Astrocyte of the hippocampus (primary cell): Measurements from ENCODE around the gene TTLL9.
A peak's percentile ranks its signal among the peaks of the same experiment; 100 is the strongest.
"Not testable (repeated sequence)": the region's sequence is repeated elsewhere in the genome, so short reads cannot be mapped to it uniquely, and the experiment has no call there.

Experiments used
- DNase-seq: peaks from one replicate; pipeline ENCODE4 v3.0.0; 2011; ENCODE audit warnings: low read depth, low spot score

TTLL9 gene

GRCh38 chr20:31917962-31918412 lies 47.6 kb downstream of the TTLL9 start:
- not testable (repeated sequence) for DNase-seq

- DNase-seq = no peak
Measured at GRCh38 chr20:31918466-31919105, 48.2 kb downstream of the TTLL9 start.

DNA sequence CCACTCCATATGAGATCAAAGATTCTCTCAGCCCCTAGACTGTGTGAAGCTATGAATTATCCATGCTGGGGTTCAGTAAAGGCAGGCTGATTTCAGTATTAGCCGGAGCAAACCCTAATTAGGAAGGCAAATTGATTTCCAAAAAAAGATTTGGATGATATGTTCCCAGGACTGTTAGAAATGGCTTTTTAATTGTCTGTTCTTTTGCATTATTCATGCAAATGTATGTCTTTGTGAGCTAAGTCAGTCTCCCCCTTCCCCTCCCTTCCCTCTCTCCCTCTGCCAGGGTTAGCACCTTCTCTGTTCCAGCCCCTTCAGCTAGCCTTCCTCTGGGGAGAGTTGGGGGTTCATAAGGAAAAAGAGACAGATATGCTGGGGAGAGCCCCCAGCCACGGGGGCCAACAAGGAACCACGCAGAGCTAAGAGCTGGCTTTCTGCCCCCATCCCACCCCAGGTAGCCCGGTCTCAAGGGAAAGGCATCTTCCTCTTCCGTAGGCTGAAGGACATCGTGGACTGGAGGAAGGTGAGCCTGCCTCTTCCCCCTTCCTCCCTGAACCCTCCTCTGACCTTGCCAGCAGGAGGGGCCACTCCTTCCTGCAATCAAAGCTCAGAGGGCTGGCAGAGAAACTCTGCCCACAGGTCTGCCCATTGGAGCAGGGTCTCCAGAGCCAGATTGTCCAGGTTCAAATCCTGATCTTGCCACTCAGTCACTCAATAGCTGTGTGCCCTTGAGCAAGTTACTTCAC lies 49.1 kb downstream of the TTLL9 start:
- no peak for DNase-seq

DNA sequence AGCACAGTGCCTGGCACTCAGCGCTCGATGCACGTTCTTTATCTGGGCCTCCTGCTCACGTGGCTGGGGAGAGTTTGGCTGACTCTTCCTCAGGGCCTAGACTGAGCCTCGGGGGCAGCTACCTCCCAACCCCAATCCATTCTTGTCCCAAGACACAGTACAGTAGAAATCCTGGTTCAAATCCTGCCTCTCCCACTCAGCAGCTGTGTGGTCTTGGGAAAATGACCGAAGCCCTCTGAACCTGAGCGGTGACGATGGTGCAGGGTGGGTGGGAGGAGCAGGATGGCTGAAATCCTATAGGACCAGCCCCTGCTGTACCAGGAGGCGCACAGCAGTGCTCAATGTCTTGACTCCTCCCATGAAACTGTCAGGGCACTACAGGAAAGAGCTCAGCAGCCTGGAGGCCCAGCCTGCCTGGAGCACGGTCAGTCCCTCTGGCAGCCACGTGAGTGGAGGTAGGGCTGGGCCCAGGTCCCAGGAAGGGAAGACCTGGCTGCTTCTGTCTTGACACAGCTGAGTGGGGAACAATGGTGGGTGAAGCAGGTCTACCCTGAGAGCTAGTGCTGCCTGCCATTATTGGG lies 49.9 kb downstream of the TTLL9 start:
- no peak for DNase-seq

DNA sequence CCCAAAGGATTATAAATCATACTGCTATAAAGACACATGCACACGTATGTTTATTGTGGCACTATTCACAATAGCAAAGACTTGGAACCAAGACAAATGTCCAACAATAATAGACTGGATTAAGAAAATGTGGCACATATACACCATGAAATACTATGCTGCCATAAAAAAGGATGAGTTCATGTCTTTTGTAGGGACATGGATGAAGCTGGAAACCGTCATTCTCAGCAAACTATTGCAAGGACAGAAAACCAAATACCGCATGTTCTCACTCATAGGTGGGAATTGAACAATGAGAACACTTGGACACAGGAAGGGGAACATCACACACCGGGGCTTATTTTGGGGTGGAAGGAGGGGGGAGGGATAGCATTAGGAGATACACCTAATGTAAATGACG lies 51.0 kb downstream of the TTLL9 start:
- DNase-seq = not testable (repeated sequence)

GRCh38 chr20:31922181-31922580 lies 51.7 kb downstream of the TTLL9 start:
- no peak for DNase-seq

GRCh38 chr20:31922588-31922987 lies 52.2 kb downstream of the TTLL9 start:
- DNase-seq = no peak

DNA sequence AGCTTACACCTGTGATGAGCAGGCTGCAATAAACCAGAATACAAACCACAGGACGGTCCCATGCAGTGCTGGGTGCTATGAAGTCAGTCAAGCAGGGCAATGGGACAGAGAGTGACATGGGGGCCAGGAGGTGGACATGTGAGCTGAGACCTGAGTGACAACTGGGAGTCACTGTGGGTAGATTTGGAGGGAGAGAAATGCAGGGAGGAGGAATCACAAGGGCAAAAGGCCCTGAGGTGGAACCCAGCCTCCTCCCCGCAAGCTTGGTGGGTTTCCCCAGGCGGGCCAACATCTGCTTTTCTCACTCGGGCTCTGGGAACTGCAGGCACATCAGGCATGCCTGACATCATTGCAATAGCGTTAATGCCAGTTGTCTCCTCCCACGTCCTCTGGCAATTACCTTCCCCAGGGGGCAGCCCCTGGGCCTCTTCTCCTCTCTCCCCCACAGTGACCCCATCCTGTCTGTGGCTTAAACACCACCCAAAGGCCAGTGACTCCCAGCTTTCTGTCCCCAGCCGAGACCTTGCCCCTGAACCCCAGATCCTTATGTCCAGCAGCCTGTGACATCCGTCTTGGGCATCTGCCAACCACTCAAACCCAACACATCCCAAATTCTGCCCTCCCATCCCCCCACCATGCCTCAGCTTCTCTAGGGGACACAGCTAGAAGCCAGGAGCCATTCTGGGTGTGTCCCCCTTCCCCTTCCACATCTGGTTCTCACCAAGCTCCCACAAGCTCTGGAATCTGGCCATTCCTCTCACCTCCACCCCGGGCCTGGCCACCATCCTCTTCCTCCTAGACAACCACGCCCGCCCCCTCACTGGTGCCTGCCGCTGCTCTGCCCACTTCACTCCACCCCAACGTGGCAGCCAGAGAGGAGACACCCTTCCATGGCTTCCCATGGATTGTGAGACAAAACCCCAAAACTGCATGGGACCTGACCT lies 53.2 kb downstream of the TTLL9 start:
- DNase-seq = no peak

- DNase-seq = no peak
Measured at GRCh38 chr20:31924561-31924960, 54.1 kb downstream of the TTLL9 start.

DNA sequence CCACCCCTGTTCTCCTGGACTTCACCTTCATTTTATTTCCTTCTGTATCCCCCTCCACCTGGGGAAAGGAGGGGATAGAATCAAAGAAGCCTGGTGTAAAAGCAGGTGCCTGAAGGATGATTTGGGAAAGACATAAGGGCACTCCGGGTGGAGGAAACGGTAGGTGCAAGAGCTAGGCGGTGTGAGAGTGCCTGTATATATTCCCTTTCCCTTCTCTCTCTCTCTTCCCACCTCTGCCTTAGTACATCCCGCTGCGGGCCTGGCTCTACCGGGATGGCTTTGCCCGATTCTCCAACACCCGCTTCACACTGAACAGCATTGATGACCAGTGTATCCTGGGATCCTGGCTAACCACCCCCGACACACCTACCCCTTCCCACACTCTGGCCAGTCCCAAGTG lies 55.2 kb downstream of the TTLL9 start:
- no peak for DNase-seq

DNA sequence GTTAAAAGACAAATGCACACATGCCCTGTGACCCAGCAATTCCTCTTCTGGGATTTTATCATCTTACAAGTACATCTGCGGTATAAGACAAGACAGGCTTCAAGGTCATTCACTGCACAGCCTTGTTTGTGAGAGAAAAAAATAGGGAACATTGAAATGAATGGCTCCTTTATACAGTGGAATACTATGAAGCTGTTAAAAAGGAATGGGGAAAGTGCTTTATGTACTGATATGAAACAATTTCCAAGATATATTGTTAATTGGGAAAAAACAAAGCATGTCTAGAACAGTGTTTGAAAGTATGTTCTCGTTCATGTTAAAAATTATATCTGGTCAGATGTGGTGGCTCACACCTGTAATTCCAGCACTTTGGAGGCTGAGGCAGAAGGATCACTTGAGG lies 56.1 kb downstream of the TTLL9 start:
- no peak for DNase-seq

- no peak for DNase-seq
Measured at GRCh38 chr20:31927627-31928159, 57.3 kb downstream of the TTLL9 start.

DNA sequence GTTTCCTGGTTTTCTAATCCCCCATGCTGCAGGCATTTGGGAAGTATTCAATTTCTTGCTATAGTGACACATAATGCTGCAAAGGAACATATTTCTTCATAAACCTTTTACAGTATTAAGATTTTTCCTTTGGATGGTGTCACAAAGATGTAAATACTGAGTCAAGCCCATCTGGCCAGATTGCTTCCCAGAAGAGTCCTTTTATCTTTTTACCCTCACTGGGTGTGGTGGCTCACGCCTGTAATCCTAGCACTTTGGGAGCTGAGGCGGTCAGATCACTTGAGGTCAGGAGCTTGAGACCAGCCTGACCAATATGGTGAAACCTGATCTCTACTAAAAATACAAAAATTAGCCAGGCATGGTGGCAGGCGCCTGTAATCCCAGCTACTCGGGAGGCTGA lies 59.2 kb downstream of the TTLL9 start:
- DNase-seq = not testable (repeated sequence)

DNA sequence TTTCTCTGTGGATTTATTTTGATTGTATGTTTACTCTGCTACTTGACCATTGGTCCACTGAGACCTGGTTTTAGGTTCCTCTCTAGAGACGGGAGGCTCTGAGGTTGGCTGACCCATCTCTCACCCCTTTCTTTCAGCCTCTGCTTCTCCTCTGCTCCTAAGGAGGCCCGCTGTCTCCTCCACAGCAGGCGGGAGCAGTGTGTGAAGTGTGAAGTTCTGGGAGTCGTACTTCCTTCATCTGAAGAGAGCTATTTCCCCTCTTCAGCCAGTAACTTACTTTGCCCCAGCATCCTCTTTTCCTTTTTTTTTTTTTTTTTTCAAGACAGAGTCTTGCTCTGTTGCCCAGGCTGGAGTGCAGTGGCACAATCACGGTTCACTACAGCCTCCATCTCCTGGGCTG lies 60.3 kb downstream of the TTLL9 start:
- DNase-seq = no peak

DNA sequence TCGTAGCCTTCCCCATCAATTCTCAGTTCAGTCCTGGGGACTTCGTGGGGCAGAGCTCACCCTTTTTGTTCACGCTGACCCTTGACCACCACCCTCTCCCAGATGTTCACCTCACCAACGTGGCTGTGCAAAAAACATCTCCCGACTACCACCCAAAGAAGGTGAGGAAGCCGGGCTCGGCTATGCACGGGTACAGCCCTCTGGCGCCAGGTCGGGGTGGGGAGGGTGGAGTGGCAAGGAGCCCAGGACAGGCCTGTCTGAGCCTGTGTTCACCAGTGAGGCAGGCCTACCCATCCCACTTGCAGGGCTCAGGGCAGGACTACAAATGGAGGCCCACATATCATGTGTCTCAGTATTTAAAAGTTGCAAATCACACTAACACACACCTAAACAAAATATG lies 63.3 kb downstream of the TTLL9 start:
- no peak for DNase-seq

DNA sequence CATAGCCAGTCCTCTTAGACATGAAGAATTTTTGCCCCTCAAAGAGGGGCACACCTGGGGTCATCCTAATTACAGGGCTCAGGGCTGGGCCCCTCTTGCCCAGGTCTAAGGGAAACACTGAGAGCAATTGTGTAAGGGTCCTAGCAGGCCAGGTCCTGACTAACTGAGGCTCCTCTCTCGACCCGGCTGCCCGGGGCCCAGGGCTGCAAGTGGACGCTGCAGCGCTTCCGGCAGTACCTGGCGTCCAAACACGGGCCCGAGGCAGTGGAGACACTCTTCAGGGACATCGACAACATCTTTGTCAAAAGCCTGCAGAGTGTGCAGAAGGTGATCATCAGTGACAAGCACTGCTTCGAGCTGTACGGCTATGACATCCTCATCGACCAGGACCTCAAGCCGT lies 64.1 kb downstream of the TTLL9 start:
- no peak for DNase-seq

- no peak for DNase-seq
Measured at GRCh38 chr20:31934968-31935764, 64.7 kb downstream of the TTLL9 start.

GRCh38 chr20:31936420-31936819 lies 66.0 kb downstream of the TTLL9 start:
- no peak for DNase-seq

DNA sequence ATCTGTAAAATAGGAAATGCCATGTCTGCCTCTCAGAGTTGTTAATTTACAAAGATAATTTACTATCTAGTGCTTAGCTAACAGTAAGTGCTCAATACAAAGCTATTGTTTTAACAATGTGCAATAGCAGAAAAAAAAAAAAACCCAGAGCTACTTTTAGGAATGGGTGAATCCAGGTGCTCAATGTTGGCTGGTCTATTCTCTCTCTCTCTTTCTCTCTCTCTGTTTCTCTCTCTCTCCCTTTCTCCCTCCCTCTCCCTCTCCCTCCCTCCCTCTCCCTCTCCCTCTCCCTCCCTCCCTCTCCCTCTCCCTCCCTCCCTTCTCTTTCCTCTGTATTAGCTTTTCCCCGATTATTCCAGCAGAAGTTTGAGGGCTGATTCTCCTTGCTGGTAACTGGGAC lies 67.4 kb downstream of the TTLL9 start:
- no peak for DNase-seq

GRCh38 chr20:31939661-31940060 lies 69.2 kb downstream of the TTLL9 start:
- no peak for DNase-seq

GRCh38 chr20:31943052-31943471 lies 72.6 kb downstream of the TTLL9 start:
- peak; percentile 16 for DNase-seq
